ENCODE data around the gene OR5B2. TPM values are rescaled to one million over a fixed set of nuclear protein-coding genes. Genes with fewer than 3 reads are reported as not detected.

OR5B2 gene
- polyA plus RNA-seq (not detected in 3 replicates), polyA minus RNA-seq (not detected in 3 replicates)
- polyA plus RNA-seq (2011; ENCODE audit: low read depth): not detected
- not detected in 2 replicates for polyA plus RNA-seq (2011; cell fraction: cytosol; rRNA removed)
- polyA plus RNA-seq (2011; cell fraction: nucleus; rRNA removed): not detected in 2 replicates
- not detected in 2 replicates for polyA plus RNA-seq (2012; ENCODE audit: low replicate concordance)
- not detected for polyA minus RNA-seq (2011; cell fraction: cytosol; rRNA and poly(A)+ RNA removed)
- polyA minus RNA-seq (2011; cell fraction: nucleus; rRNA and poly(A)+ RNA removed): not detected in 2 replicates

- H3K4me3 ChIP-seq (ENCODE audit: control insufficient read depth in 2 of 3, extremely low read depth in 1 of 3, insufficient read depth in 2 of 3, low read depth in 1 of 3, low read length in 3 of 3): no peak within 1 kb of the TSS
- DNase-seq (ENCODE audit: low read depth, low spot score) (no peak), FAIRE-seq (no peak)
- H3K27ac ChIP-seq (ENCODE audit: control insufficient read depth, insufficient read depth, low read length): no peak within 1 kb of the TSS
- no peak within 1 kb of the TSS for H3K4me2 ChIP-seq (ENCODE audit: control insufficient read depth, extremely low read depth, insufficient read depth, low read depth, low read length)
- no peaks in the 10 kb centered on the region for H3K9me1 ChIP-seq (ENCODE audit: control insufficient read depth, extremely low read depth, insufficient read depth, low read length)
- H3K27me3 ChIP-seq (ENCODE audit: control insufficient read depth, extremely low read depth, insufficient read depth, low read length): no peaks in the 10 kb centered on the region
- no peaks in the 10 kb centered on the region for H3K36me3 ChIP-seq (ENCODE audit: control insufficient read depth in 2 of 2, extremely low read depth in 1 of 2, insufficient read depth in 2 of 2, low read length in 2 of 2)
- H2AFZ ChIP-seq (ENCODE audit: control insufficient read depth, low read length): no peak within 1 kb of the TSS
- no peak within 1 kb of the TSS for H3K9ac ChIP-seq (ENCODE audit: control insufficient read depth, extremely low read depth, insufficient read depth, low read length)
- no peaks in the 10 kb centered on the region for H4K20me1 ChIP-seq (ENCODE audit: control insufficient read depth, extremely low read depth, insufficient read depth, low read length)
- H3K9me3 ChIP-seq (ENCODE audit: control insufficient read depth, low read depth, low read length): no peaks in the 10 kb centered on the region
- dilution Hi-C loops (cut with MboI; ENCODE audit: extremely low pct_ligation_motif_present, low sequenced_read_pairs): no loop called here
- no peaks in the 10 kb centered on the region for H3K4me1 ChIP-seq (ENCODE audit: control insufficient read depth, extremely low read depth, insufficient read depth, low read length)
- H3K79me2 ChIP-seq (ENCODE audit: control insufficient read depth, insufficient read depth, low read length): no peaks in the 10 kb centered on the region
- TF ChIP-seq EZH2 (IDR thresholded peaks at IDR 0.05; ENCODE audit: low read length): no peak
- no peak for TF ChIP-seq CTCF (optimal IDR thresholded peaks at IDR 0.05 in 1 of 3, IDR thresholded peaks at IDR 0.05 in 1 of 3, conservative IDR thresholded peaks at IDR 0.05 in 1 of 3; ENCODE audit: extremely low read depth in 1 of 3, insufficient read depth in 2 of 3, low read length in 3 of 3)
Observed at GRCh38 chr11:58428021-58428420, at the start of gene OR5B2. OR5B2 (minus strand) TSS chr11:58428121; CDS start chr11:58423261, 4,860 bp downstream.

GRCh38 chr11:58471892-58472291, 44.0 kb upstream of the OR5B2 start:
- H3K79me2 ChIP-seq (ENCODE audit: control insufficient read depth, insufficient read depth, low read length): no peaks in the 10 kb centered on the region
- no peaks in the 10 kb centered on the region for H4K20me1 ChIP-seq (ENCODE audit: control insufficient read depth, extremely low read depth, insufficient read depth, low read length)
- H3K9me3 ChIP-seq (ENCODE audit: control insufficient read depth, low read depth, low read length): no peaks in the 10 kb centered on the region
- H3K9me1 ChIP-seq (ENCODE audit: control insufficient read depth, extremely low read depth, insufficient read depth, low read length): no peaks in the 10 kb centered on the region
- H3K27me3 ChIP-seq (ENCODE audit: control insufficient read depth, extremely low read depth, insufficient read depth, low read length): no peaks in the 10 kb centered on the region
- no peaks in the 10 kb centered on the region for H3K4me1 ChIP-seq (ENCODE audit: control insufficient read depth, extremely low read depth, insufficient read depth, low read length)
- H3K4me2 ChIP-seq (ENCODE audit: control insufficient read depth, extremely low read depth, insufficient read depth, low read depth, low read length): no peak overlapping the region
- DNase-seq (ENCODE audit: low read depth, low spot score): no peak
- TF ChIP-seq CTCF (optimal IDR thresholded peaks at IDR 0.05 in 1 of 3, IDR thresholded peaks at IDR 0.05 in 1 of 3, conservative IDR thresholded peaks at IDR 0.05 in 1 of 3; ENCODE audit: extremely low read depth in 1 of 3, insufficient read depth in 2 of 3, low read length in 3 of 3) (no peak), EZH2 (IDR thresholded peaks at IDR 0.05; ENCODE audit: low read length) (no peak)
- dilution Hi-C loops (cut with MboI; ENCODE audit: extremely low pct_ligation_motif_present, low sequenced_read_pairs): no loop called here
- FAIRE-seq: no peak
- no peak overlapping the region for H3K27ac ChIP-seq (ENCODE audit: control insufficient read depth, insufficient read depth, low read length)
- H3K9ac ChIP-seq (ENCODE audit: control insufficient read depth, extremely low read depth, insufficient read depth, low read length): no peak overlapping the region
- no peak overlapping the region for H3K4me3 ChIP-seq (ENCODE audit: control insufficient read depth in 2 of 3, extremely low read depth in 1 of 3, insufficient read depth in 2 of 3, low read depth in 1 of 3, low read length in 3 of 3)
- H3K36me3 ChIP-seq (ENCODE audit: control insufficient read depth in 2 of 2, extremely low read depth in 1 of 2, insufficient read depth in 2 of 2, low read length in 2 of 2): no peaks in the 10 kb centered on the region
- no peak overlapping the region for H2AFZ ChIP-seq (ENCODE audit: control insufficient read depth, low read length)
